Endothelial cell of umbilical vein (primary cell): ENCODE data around the gene C16orf87.

Experiments used
- EZH2 ChIP-seq: IDR thresholded peaks from 2 replicates; pipeline ENCODE4 v1.6.1; 2012; ENCODE audit warnings: borderline replicate concordance, low read depth, mild to moderate bottlenecking, moderate library complexity, low read length, inconsistent platforms; ENCODE audit not compliant: severe bottlenecking
- POLR2A ChIP-seq: IDR thresholded peaks from 2 replicates; pipeline ENCODE4 v1.6.1; 2012; ENCODE audit warnings: low read depth, mild to moderate bottlenecking, control low read depth, low read length
- POLR2AphosphoS5 ChIP-seq: IDR thresholded peaks from 2 replicates; pipeline ENCODE4 v1.6.1; 2012; ENCODE audit warnings: low read depth, mild to moderate bottlenecking, control low read depth, low read length, moderate library complexity; ENCODE audit not compliant: insufficient read depth
- TF ChIP-seq, protein P1 (sequence below), 2 donors: IDR thresholded peaks; 1 replicate in 1 of 2; 2 replicates in 1 of 2; pipeline ENCODE4 v1.5.1; 2011; ENCODE audit warnings: low read length in 2 of 2, mild to moderate bottlenecking in 2 of 2, moderate library complexity in 2 of 2, control low read depth in 1 of 2, inconsistent platforms in 1 of 2, low read depth in 1 of 2; ENCODE audit not compliant: insufficient read depth in 1 of 2; ENCODE audit errors: extremely low read depth in 1 of 2

DNA sequence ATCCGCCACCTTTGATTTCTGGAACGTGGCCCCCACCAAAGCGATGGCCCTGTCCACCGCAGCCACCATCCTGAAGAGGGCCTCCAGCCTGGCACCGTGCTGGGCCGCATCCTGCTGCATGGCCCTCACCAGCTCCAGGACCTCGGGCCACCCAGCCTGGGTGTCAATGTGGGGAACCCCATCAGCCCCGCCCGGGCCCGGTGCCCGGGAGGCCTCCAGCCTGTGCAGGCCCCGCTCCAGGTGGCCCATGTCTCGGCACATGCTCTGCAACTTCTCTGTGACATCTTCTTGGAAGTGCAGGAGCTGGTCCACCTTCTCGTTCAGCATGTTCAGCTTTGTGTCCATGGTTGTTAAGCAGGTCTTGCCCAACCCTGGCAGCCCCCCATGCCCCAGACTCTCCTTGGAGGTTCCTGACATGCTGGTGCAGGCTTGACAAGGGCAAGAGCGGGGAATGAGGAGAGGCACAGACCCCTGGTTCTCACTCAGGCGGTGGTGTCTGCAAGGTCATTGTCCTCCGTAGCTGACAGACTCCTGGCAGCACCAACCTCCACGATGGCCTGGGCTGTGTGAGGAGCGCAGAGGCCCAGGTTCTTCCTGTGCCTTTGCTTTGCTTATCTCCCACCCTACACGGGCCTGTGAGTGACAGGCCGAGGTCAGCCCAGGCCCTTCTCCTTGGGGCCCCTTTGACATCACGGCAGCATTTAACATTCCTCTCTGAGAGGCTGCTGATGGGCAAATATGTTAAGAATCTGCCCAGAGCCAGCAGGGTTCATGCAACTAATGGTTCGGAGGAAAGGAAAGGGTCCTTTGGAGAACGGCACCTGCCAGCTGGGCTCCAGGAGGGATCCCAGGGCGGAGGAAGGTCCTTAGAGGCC, 83.0 kb downstream of the C16orf87 start, which contains the start of gene MYLK3:
- TF ChIP-seq, protein P1, sequence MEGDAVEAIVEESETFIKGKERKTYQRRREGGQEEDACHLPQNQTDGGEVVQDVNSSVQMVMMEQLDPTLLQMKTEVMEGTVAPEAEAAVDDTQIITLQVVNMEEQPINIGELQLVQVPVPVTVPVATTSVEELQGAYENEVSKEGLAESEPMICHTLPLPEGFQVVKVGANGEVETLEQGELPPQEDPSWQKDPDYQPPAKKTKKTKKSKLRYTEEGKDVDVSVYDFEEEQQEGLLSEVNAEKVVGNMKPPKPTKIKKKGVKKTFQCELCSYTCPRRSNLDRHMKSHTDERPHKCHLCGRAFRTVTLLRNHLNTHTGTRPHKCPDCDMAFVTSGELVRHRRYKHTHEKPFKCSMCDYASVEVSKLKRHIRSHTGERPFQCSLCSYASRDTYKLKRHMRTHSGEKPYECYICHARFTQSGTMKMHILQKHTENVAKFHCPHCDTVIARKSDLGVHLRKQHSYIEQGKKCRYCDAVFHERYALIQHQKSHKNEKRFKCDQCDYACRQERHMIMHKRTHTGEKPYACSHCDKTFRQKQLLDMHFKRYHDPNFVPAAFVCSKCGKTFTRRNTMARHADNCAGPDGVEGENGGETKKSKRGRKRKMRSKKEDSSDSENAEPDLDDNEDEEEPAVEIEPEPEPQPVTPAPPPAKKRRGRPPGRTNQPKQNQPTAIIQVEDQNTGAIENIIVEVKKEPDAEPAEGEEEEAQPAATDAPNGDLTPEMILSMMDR (IDR thresholded peaks at IDR 0.05; ENCODE audit: extremely low read depth in 1 of 2, insufficient read depth in 1 of 2, low read depth in 1 of 2, low read length in 2 of 2) = no peak
- no peak for TF ChIP-seq POLR2AphosphoS5
- no peak for TF ChIP-seq EZH2
- TF ChIP-seq POLR2A = no peak
